Keratinocyte (primary cell): ENCODE measurements around the gene ZFPM1.

Experiments
- CTCF ChIP-seq, 3 experiments: IDR thresholded peaks in 1 of 3; conservative IDR thresholded peaks in 1 of 3; optimal IDR thresholded peaks in 1 of 3; 2 replicates in 2 of 3; 3 replicates in 1 of 3; pipeline versions ENCODE3 to v1.5.1; 2011; ENCODE audit warnings: low read length in 3 of 3, mild to moderate bottlenecking in 3 of 3, moderate library complexity in 2 of 3, control low read depth in 1 of 3, inconsistent platforms in 1 of 3; ENCODE audit not compliant: insufficient read depth in 2 of 3; ENCODE audit errors: extremely low read depth in 1 of 3
- EZH2 ChIP-seq: IDR thresholded peaks from one replicate; pipeline ENCODE4 v1.6.1; 2012; ENCODE audit warnings: inconsistent platforms, mild to moderate bottlenecking, low read length, moderate library complexity

- TF ChIP-seq CTCF (optimal IDR thresholded peaks at IDR 0.05 in 1 of 3, IDR thresholded peaks at IDR 0.05 in 1 of 3, conservative IDR thresholded peaks at IDR 0.05 in 1 of 3; ENCODE audit: extremely low read depth in 1 of 3, insufficient read depth in 2 of 3, low read length in 3 of 3) (no peak), EZH2 (no peak)
These were observed 32.6 kb upstream of the ZFPM1 start for GRCh38 chr16:88420496-88420895.
